Tongue (tissue), 2 donors: ENCODE data around the gene LIMS3. TPM values are rescaled to one million over a fixed set of nuclear protein-coding genes. Genes with fewer than 3 reads are reported as not detected.
"Not testable (repeated sequence)": the region's sequence is repeated elsewhere in the genome, so short reads cannot be mapped to it uniquely, and the experiment has no call there.

ENCODE experiments used
- DNase-seq: peaks from one replicate; pipeline ENCODE4 v3.0.0-alpha.2; 2015
- total RNA-seq: library from RNA; depleted of rRNA; stranded (reverse); fragments of >200 nt; gene quantifications from one replicate; pipeline ENCODE4 v1.2.3, GENCODE V29; 2014

Gene LIMS3, protein sequence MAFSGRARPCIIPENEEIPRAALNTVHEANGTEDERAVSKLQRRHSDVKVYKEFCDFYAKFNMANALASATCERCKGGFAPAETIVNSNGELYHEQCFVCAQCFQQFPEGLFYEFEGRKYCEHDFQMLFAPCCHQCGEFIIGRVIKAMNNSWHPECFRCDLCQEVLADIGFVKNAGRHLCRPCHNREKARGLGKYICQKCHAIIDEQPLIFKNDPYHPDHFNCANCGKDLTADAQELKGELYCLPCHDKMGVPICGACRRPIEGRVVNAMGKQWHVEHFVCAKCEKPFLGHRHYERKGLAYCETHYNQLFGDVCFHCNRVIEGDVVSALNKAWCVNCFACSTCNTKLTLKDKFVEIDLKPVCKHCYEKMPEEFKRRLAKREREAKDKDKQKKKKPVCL
- total RNA-seq: 7.3 TPM

DNA sequence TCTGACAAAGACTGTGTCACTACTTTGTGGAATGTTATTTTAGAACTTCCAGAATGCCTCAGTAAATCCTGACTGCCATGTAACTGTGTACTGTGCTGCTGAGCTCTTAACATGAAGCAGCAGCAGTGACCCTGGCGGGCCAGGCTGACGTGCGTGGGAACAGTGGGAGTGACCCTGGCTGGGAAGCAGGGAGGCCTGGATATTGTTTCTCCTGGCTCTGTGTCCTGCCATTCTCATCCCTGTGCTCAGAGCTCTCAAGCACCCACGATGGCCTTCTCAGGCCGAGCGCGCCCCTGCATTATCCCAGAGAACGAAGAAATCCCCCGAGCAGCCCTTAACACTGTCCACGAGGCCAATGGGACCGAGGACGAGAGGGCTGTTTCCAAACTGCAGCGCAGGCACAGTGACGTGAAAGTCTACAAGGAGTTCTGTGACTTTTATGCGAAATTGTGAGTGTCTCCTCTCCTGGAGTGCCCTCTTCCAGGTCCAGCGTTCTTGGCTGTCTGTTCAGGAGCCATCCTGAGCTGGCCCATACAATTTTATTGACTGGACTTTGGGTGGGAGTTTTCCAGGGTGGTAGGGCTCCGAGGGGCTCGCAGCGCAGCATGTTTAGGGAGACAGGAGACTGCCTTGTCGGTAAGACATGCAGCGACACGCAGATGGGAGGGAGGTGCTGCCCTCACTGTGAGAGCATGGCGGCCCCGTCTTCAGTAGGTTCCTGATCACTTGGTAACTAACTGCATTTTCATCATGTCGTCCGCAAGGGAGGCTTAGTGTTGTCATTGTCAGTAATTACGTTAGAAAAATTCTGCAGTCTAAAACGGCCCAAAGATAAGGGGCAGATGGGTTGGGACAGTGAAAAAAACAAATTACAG, at the start of gene LIMS3:
Gene LIMS3 (plus strand): TSS at position 227 of the 875 bp plus-strand sequence. CDS start 41 bp downstream, at position 268.
- not testable (repeated sequence) for DNase-seq

GRCh38 chr2:109871129-109871751, 27.2 kb upstream of the LIMS3 start:
- not testable (repeated sequence) for DNase-seq

- not testable (repeated sequence) for DNase-seq
These were observed 21.9 kb upstream of the LIMS3 start for GRCh38 chr2:109876625-109877024.

GRCh38 chr2:109882112-109882511, 16.4 kb upstream of the LIMS3 start:
- not testable (repeated sequence) for DNase-seq

DNA sequence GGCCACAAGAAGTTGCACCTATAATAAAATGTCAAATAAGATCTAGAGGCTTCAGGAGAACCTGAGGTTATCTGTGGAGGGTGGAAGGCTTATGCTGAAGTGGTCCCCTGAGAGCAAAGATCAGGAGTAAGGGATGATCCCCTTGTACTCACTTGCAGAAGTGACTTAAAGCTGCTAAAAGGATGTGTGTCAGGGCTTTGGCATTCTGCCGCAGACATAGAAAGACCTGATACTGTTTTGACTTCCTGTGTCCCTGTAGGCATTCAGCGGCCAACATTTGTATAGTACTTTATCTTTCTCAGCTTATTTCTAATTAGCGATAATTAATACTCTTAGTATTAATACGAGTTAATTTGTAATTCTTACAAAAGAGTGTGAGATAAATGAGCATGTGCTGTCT, 10.1 kb upstream of the LIMS3 start:
- DNase-seq: not testable (repeated sequence)

- DNase-seq: not testable (repeated sequence)
These were observed 8.6 kb upstream of the LIMS3 start for GRCh38 chr2:109889909-109890308.

- not testable (repeated sequence) for DNase-seq
These were observed 7.5 kb upstream of the LIMS3 start for GRCh38 chr2:109891024-109891423.

GRCh38 chr2:109893736-109894135, 4.8 kb upstream of the LIMS3 start:
- DNase-seq: not testable (repeated sequence)

GRCh38 chr2:109894141-109894540, 4.3 kb upstream of the LIMS3 start:
- not testable (repeated sequence) for DNase-seq

- not testable (repeated sequence) for DNase-seq
These were observed 3.2 kb upstream of the LIMS3 start for GRCh38 chr2:109895090-109895869.

- not testable (repeated sequence) for DNase-seq
These were observed 2.3 kb upstream of the LIMS3 start for GRCh38 chr2:109896212-109896611.

- DNase-seq: not testable (repeated sequence)
These were observed 573 bp upstream of the LIMS3 start for GRCh38 chr2:109897769-109898461.

DNA sequence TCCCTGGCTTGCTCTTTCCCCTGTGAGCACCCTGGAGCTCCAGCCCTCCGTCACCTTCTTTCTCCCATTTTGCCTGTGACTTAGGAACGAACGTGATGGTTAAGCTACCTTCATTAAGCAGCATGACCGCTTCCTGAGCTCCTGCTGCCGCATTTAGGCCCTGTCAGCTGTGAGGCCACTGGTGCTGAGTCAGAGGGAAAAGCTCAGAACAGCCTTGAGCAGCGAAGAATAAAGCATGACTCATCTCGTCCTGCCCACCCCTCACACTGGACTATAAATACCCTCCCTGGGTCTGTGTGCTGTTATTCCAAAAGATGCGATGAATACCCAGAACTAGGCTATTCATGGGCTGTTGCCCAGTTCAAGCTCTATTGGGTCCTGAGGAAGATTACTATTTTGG, 7.3 kb downstream of the LIMS3 start:
- not testable (repeated sequence) for DNase-seq

GRCh38 chr2:109908626-109909025, 10.1 kb downstream of the LIMS3 start:
- not testable (repeated sequence) for DNase-seq

DNA sequence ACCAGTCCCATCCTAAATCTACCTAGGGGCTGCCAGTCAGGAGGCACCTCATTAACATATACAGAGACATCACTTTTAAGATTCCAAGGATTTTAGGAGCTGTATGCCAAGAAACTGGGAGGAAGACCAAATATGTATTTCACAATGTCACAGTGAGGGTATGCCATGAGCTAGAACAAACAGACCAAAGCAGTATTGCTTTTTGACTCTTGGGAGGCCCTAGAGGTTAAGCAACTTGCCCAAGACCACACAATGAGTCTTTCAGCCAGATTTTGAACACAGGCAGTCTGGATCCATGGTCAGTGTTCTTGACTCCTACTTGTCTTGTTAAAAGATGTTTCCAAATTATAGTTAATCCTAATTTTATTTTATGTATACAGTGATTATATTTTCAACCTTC, 12.3 kb downstream of the LIMS3 start:
- DNase-seq: not testable (repeated sequence)

DNA sequence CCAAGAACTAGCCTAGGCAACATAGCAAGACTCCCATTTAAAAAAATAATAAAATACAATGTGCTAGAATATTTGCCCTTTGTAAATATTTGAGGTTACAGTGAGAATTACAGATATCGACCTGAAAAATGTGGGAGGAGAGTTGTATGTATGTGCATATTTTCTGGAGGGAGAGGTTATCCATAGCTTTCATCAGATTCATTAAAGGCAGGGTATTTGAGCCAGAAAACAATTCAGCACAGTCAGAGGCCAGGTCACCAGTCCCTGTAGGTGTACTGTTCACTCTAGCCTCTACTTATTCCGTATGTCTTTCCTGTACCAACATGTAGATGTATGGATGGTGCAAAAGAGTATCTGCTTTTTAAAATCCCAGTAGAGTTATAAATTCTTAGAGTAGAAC, 15.4 kb downstream of the LIMS3 start:
- DNase-seq: not testable (repeated sequence)

DNA sequence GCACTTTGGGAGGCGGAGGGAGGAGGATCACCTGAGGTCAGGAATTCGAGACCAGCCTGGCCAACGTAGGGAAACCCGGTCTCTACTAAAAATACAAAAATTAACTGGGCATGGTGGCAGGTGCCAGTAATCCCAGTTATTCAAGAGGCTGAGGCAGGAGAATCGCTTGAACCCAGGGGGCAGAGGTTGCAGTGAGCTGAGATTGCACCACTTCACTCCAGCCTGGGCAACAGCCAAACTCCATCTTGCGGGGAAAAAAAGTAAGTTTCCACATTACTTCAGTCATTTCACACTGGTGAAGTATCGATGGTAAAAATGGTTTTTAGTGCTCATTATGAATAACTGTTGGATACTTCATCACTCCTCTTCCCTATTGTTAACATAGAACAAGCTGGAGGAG, 16.1 kb downstream of the LIMS3 start:
- DNase-seq: not testable (repeated sequence)

GRCh38 chr2:109915830-109916229, 17.3 kb downstream of the LIMS3 start:
- DNase-seq: not testable (repeated sequence)

DNA sequence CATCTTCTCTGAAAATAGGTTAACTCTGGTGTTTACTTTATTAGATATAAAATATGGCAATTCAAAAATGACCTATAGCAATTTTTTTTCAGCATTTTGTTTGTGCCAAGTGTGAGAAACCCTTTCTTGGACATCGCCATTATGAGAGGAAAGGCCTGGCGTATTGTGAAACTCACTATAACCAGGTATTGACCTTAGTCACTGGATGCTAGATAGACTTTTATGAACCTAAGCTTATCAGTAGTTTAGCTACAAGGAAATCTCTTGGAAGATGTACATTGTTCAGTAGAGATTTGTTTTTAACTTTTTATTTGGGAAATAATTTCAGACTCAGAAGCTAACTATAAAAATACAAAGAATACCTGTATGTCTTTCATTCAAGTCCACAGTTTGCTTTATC, 21.7 kb downstream of the LIMS3 start:
- not testable (repeated sequence) for DNase-seq

GRCh38 chr2:109921543-109922384, 23.3 kb downstream of the LIMS3 start:
- not testable (repeated sequence) for DNase-seq
